HEK293 (cell line): ENCODE measurements around the gene TGFB1.
A peak's percentile ranks its signal among the peaks of the same experiment; 100 is the strongest.
"Not testable (repeated sequence)": the region's sequence is repeated elsewhere in the genome, so short reads cannot be mapped to it uniquely, and the experiment has no call there.

Source experiments
- CTCF ChIA-PET: fragments of 350-600 bp; formaldehyde crosslinking; extraction: SDS; loops from one replicate; lab custom pipeline; 2021; ENCODE audit warnings: antibody characterized with exemption; lab: Yijun Ruan, JAX
- POLR2A ChIA-PET: fragments of 300-600 bp; formaldehyde crosslinking; extraction: SDS; loops from one replicate; lab custom pipeline; 2020; ENCODE audit warnings: antibody characterized with exemption, inconsistent platforms; lab: Yijun Ruan, JAX
- H3K27ac ChIP-seq: fragments of 200-500 bp; sonication (Bioruptor generic); 2 replicates; pipeline ENCODE4 v1.5.1; 2014; ENCODE audit warnings: low read depth, low read length, control low read depth, inconsistent platforms; ENCODE audit errors: extremely low read depth
- H3K36me3 ChIP-seq, 2 experiments: fragments of 200-500 bp in 1 of 2; sonication (Bioruptor generic) in 1 of 2; 1 replicate in 1 of 2; 2 replicates in 1 of 2; pipeline ENCODE4 v1.5.1; 2014 to 2017; ENCODE audit warnings: inconsistent platforms in 2 of 2, low read length in 2 of 2; ENCODE audit not compliant: control insufficient read depth in 2 of 2, insufficient read depth in 1 of 2
- H3K4me1 ChIP-seq: fragments of 200-500 bp; sonication (Bioruptor generic); 2 replicates; pipeline ENCODE4 v1.5.1; 2014; ENCODE audit warnings: mild to moderate bottlenecking, low read length, inconsistent platforms; ENCODE audit not compliant: control insufficient read depth, insufficient read depth
- H3K4me3 ChIP-seq: 2 replicates; pipeline ENCODE4 v1.5.1; 2011; ENCODE audit warnings: low read depth, mild to moderate bottlenecking, control low read depth, low read length, moderate library complexity
- H3K9me3 ChIP-seq: fragments of 200-500 bp; sonication (Bioruptor generic); 2 replicates; pipeline ENCODE4 v1.5.1; 2014; ENCODE audit warnings: low read depth, low read length, inconsistent platforms; ENCODE audit not compliant: control insufficient read depth, insufficient read depth
- KLF1 ChIP-seq: fragments of 450-650 bp; formaldehyde crosslinking; IDR thresholded peaks from 2 replicates; pipeline ENCODE4 v1.5.1; 2016; ENCODE audit warnings: missing biosample characterization, missing genetic modification characterization
- ZBTB17 ChIP-seq: fragments of 450-650 bp; formaldehyde crosslinking; IDR thresholded peaks from 2 replicates; pipeline ENCODE4 v1.5.1; 2016; ENCODE audit warnings: missing biosample characterization, missing genetic modification characterization
- ZBTB21 ChIP-seq: fragments of 450-650 bp; formaldehyde crosslinking; IDR thresholded peaks from 2 replicates; pipeline ENCODE4 v1.5.1; 2017; ENCODE audit warnings: missing biosample characterization, missing genetic modification characterization
- ZFP69B ChIP-seq: fragments of 450-650 bp; formaldehyde crosslinking; IDR thresholded peaks from 2 replicates; pipeline ENCODE4 v1.5.1; 2016; ENCODE audit warnings: missing biosample characterization, missing genetic modification characterization
- ZIC2 ChIP-seq: fragments of 450-650 bp; formaldehyde crosslinking; IDR thresholded peaks from 2 replicates; pipeline ENCODE4 v1.5.1; 2016; ENCODE audit warnings: missing biosample characterization, missing genetic modification characterization
- ZNF121 ChIP-seq: fragments of 450-650 bp; formaldehyde crosslinking; IDR thresholded peaks from 2 replicates; pipeline ENCODE4 v1.5.1; 2016; ENCODE audit warnings: missing biosample characterization, missing genetic modification characterization
- ZNF571 ChIP-seq: fragments of 450-650 bp; formaldehyde crosslinking; IDR thresholded peaks from 2 replicates; pipeline ENCODE4 v1.5.0; 2017; ENCODE audit warnings: missing biosample characterization, missing genetic modification characterization
- ZNF670 ChIP-seq: fragments of 450-650 bp; formaldehyde crosslinking; IDR thresholded peaks from 2 replicates; pipeline ENCODE4 v1.5.1; 2016; ENCODE audit warnings: missing biosample characterization, missing genetic modification characterization, low read depth
- ZNF707 ChIP-seq: fragments of 450-650 bp; formaldehyde crosslinking; IDR thresholded peaks from 2 replicates; pipeline ENCODE4 v1.5.1; 2016; ENCODE audit warnings: missing biosample characterization, missing genetic modification characterization
- ZNF768 ChIP-seq: fragments of 450-650 bp; formaldehyde crosslinking; IDR thresholded peaks from 2 replicates; pipeline ENCODE4 v1.5.1; 2018; ENCODE audit warnings: missing biosample characterization, mild to moderate bottlenecking, missing genetic modification characterization
- TF ChIP-seq, protein P1 (sequence below): fragments of 450-650 bp; formaldehyde crosslinking; IDR thresholded peaks from 2 replicates; pipeline ENCODE4 v1.5.1; 2016; ENCODE audit warnings: missing biosample characterization, missing genetic modification characterization
- TF ChIP-seq, protein P2 (sequence below): fragments of 450-650 bp; formaldehyde crosslinking; IDR thresholded peaks from 2 replicates; pipeline ENCODE4 v1.5.1; 2016; ENCODE audit warnings: missing biosample characterization, missing genetic modification characterization
- TF ChIP-seq, protein P3 (sequence below): fragments of 450-650 bp; formaldehyde crosslinking; IDR thresholded peaks from 2 replicates; pipeline ENCODE4; 2016; ENCODE audit warnings: missing biosample characterization, missing genetic modification characterization
- TF ChIP-seq, protein P4 (sequence below): fragments of 450-650 bp; formaldehyde crosslinking; IDR thresholded peaks from 2 replicates; pipeline ENCODE4 v1.5.1; 2016; ENCODE audit warnings: missing biosample characterization, missing genetic modification characterization

The TGFB1 gene

DNA sequence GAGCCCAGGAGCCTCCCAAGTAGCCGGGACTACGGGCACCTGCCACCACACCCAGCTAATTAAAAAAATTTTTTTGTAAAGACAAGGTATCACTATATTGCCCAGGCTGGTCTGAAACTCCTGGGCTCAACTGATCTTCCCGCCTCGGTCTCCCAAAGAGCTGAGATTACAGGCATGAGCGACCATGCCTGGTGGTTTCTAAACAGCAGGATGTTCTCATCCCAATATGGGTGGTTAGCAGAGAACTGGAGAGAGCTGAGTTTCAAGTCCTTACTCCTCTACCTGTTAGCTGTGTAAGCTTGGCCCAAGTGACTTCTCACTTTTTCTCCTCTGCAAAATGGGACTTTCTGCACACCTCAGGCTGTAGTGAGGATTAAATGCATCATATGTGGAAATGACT lies 30.6 kb upstream of the TGFB1 start:
- Histone ChIP-seq H3K36me3 (peaks cover 6 to 24% of the 10 kb centered on the region in 2 experiments; a peak in 2 of 3 replicates), H3K27ac (no peak overlapping the region)
- POLR2A ChIA-PET: interaction anchor here (1.1 kb wide), 2 partner anchors 25 to 33 kb away, joined by 3 read pairs; no protein-coding TSS in a partner anchor

DNA sequence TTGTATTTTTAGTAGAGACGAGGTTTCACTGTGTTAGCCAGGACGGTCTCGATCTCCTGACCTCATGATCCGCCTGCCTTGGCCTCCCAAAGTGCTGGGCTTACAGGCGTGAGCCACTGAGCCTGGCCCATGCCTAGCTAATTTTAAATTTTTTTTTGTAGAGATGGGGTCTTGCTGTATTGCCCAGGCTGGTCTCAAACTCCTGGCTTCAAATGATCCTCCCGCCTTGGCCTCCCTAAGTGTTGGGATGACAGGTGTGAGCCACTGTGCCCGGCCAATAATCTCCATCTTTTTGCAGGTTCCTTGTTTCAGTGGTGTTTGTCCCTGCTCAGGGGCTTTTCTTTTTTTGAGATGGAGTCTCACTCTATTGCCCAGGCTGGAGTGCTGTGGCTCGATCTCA lies 27.8 kb upstream of the TGFB1 start:
- H3K36me3 ChIP-seq, H3K27ac ChIP-seq, H3K4me1 ChIP-seq, H3K4me3 ChIP-seq, H3K9me3 ChIP-seq: not testable (repeated sequence)
- ChIA-PET CTCF (interaction anchor here (0.7 to 1.9 kb wide), 4 partner anchors 16 to 68 kb away, joined by 3 to 4 read pairs (median 4); no protein-coding TSS in a partner anchor), POLR2A (interaction anchor here (6.2 kb wide), 1 partner anchor 17 kb away, joined by 64 read pairs; the partner anchor contains the start of gene B9D2)
- peak; percentile 98 for TF ChIP-seq ZNF121 (tag by site-specific recombination)

More for the DNA sequence above, 30.6 kb upstream of the TGFB1 start:
- Histone ChIP-seq H3K9me3 (no peaks in the 10 kb centered on the region), H3K4me1 (no peaks in the 10 kb centered on the region), H3K4me3 (no peak overlapping the region)
- TF ChIP-seq ZNF768 (tag by site-specific recombination) (no peak), ZNF670 (tag by site-specific recombination) (no peak)
- CTCF ChIA-PET: no interaction called here

DNA sequence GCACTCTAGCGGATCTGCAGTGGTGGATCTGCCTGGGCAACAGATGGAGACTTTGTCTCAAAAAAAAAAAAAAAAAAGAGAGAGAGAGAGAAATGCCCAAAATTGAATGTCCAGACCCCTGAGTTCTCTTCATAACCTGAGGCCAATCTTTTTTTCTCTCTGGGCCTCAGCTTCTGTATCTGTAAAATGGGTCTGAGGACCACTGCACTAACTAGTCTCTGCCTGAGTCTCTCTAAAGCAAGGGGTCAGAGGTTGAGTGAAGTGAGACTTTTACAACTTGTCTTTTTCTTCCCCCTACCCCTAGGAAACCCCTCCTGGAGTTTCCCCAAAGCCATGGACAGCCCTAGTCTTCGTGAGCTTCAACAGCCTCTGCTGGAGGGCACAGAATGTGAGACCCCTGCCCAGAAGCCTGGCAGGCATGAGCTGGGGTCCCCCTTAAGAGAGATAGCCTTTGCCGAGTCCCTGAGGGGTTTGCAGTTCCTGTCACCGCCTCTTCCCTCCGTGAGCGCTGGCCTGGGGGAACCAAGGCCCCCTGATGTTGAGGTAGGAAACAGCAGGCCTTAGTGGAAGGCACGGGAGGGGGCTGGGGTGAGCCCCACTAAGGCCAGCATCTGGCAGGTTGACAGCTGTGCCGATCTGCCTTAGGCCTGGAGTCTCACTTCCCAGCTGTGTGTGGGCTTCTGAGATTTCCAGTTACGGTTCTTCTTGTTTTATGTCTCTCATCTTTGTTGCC lies 24.4 kb upstream of the TGFB1 start:
- H3K4me1 ChIP-seq: peaks cover 17% of the 10 kb centered on the region
- H3K4me3 ChIP-seq: no peak overlapping the region
- TF ChIP-seq ZNF571 (tag by site-specific recombination) (no peak), ZNF707 (tag by site-specific recombination) (no peak), ZFP69B (tag by site-specific recombination) (no peak), KLF1 (tag by site-specific recombination) (no peak), ZIC2 (tag by site-specific recombination) (peak; percentile 72), ZBTB21 (tag by site-specific recombination) (no peak), ZBTB17 (tag by site-specific recombination) (no peak)
- TF ChIP-seq, protein P1, sequence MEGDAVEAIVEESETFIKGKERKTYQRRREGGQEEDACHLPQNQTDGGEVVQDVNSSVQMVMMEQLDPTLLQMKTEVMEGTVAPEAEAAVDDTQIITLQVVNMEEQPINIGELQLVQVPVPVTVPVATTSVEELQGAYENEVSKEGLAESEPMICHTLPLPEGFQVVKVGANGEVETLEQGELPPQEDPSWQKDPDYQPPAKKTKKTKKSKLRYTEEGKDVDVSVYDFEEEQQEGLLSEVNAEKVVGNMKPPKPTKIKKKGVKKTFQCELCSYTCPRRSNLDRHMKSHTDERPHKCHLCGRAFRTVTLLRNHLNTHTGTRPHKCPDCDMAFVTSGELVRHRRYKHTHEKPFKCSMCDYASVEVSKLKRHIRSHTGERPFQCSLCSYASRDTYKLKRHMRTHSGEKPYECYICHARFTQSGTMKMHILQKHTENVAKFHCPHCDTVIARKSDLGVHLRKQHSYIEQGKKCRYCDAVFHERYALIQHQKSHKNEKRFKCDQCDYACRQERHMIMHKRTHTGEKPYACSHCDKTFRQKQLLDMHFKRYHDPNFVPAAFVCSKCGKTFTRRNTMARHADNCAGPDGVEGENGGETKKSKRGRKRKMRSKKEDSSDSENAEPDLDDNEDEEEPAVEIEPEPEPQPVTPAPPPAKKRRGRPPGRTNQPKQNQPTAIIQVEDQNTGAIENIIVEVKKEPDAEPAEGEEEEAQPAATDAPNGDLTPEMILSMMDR: peak; percentile 27; the same call in 1 of the 2 replicates
- TF ChIP-seq, protein P2, sequence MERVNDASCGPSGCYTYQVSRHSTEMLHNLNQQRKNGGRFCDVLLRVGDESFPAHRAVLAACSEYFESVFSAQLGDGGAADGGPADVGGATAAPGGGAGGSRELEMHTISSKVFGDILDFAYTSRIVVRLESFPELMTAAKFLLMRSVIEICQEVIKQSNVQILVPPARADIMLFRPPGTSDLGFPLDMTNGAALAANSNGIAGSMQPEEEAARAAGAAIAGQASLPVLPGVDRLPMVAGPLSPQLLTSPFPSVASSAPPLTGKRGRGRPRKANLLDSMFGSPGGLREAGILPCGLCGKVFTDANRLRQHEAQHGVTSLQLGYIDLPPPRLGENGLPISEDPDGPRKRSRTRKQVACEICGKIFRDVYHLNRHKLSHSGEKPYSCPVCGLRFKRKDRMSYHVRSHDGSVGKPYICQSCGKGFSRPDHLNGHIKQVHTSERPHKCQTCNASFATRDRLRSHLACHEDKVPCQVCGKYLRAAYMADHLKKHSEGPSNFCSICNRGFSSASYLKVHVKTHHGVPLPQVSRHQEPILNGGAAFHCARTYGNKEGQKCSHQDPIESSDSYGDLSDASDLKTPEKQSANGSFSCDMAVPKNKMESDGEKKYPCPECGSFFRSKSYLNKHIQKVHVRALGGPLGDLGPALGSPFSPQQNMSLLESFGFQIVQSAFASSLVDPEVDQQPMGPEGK: 0 out of 2 replicates have a peak, but pooled peaks have one; percentile 17
- TF ChIP-seq, protein P3, sequence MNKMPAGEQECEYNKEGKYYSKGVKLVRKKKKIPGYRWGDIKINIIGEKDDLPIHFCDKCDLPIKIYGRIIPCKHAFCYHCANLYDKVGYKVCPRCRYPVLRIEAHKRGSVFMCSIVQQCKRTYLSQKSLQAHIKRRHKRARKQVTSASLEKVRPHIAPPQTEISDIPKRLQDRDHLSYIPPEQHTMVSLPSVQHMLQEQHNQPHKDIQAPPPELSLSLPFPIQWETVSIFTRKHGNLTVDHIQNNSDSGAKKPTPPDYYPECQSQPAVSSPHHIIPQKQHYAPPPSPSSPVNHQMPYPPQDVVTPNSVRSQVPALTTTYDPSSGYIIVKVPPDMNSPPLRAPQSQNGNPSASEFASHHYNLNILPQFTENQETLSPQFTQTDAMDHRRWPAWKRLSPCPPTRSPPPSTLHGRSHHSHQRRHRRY (tag by site-specific recombination): no peak
- TF ChIP-seq, protein P4, sequence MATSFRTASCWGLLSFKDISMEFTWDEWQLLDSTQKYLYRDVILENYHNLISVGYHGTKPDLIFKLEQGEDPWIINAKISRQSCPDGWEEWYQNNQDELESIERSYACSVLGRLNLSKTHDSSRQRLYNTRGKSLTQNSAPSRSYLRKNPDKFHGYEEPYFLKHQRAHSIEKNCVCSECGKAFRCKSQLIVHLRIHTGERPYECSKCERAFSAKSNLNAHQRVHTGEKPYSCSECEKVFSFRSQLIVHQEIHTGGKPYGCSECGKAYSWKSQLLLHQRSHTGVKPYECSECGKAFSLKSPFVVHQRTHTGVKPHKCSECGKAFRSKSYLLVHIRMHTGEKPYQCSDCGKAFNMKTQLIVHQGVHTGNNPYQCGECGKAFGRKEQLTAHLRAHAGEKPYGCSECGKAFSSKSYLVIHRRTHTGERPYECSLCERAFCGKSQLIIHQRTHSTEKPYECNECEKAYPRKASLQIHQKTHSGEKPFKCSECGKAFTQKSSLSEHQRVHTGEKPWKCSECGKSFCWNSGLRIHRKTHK: no peak
- no peaks in the 10 kb centered on the region for H3K9me3 ChIP-seq
- H3K27ac ChIP-seq: no peak overlapping the region
- POLR2A ChIA-PET: interaction anchor here (0.7 to 6.2 kb wide), 3 partner anchors 13 to 59 kb away, joined by 3 to 64 read pairs (median 3); partner anchors contain the start of gene B9D2
- CTCF ChIA-PET: interaction anchor here (0.6 to 1.7 kb wide), 6 partner anchors 9 to 193 kb away, joined by 3 to 5 read pairs (median 3); partner anchors contain the start of gene B9D2
- H3K36me3 ChIP-seq: peaks cover 0 to 4% of the 10 kb centered on the region in 2 experiments; a peak in 2 of 3 replicates
